ENCODE measurements around the gene HIVEP3.

Gene HIVEP3

DNA sequence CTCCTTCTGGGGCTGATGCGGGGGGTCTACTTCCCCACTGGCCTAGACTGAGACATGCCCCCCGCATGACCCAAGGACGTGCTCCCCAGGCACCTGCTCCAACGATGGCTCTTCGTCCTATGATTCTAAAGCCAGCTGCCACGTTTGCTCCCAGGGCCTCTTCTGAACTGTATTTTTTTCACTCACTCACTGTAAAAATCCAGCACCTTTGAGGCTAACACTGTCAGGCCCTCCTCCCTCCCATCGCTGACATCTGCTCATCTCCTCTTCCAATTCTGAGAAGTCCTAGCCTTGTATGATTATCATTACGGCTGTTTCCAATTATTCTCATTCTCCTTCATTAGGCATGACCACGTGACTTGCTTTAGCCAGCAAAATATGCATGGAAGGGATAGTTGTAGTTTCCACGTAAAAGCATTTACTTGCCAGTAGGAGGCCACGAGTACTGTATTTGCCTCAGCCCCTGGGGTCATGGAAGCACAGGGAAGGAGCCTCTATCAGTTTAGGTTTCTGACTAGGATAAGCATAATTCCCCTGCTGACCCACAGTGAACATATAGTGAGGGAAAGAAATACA, 415.1 kb downstream of the HIVEP3 start:
- H3K4me3 ChIP-seq (ENCODE audit: low read length) = no peak overlapping the region
- TF ChIP-seq, protein P1, sequence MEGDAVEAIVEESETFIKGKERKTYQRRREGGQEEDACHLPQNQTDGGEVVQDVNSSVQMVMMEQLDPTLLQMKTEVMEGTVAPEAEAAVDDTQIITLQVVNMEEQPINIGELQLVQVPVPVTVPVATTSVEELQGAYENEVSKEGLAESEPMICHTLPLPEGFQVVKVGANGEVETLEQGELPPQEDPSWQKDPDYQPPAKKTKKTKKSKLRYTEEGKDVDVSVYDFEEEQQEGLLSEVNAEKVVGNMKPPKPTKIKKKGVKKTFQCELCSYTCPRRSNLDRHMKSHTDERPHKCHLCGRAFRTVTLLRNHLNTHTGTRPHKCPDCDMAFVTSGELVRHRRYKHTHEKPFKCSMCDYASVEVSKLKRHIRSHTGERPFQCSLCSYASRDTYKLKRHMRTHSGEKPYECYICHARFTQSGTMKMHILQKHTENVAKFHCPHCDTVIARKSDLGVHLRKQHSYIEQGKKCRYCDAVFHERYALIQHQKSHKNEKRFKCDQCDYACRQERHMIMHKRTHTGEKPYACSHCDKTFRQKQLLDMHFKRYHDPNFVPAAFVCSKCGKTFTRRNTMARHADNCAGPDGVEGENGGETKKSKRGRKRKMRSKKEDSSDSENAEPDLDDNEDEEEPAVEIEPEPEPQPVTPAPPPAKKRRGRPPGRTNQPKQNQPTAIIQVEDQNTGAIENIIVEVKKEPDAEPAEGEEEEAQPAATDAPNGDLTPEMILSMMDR (IDR thresholded peaks at IDR 0.05; ENCODE audit: insufficient read depth, low read depth, low read length, missing control alignments) = no peak
- DNase-seq (ENCODE audit: low read depth) = no peak

DNA sequence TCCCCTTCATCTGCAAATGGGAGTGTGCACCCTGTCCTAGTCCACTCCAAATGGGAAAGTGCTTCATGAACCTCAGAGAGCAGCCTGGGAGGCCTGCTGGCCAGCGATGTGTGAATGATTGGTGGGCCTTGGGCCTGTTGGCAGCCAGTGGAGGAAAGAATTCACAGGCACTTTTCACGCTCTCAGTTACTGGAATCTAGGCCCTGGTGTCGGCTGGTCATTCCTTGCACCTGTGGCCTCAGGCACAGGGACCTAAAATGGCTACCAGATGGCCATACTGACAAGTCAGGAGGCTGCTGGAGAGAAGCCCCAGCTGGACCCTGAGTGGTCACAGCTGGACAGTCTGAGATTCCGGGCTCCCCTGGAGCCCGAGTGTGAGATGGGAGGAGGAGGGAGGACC, 415.8 kb downstream of the HIVEP3 start:
- TF ChIP-seq, protein P1 (IDR thresholded peaks at IDR 0.05; ENCODE audit: insufficient read depth, low read depth, low read length, missing control alignments) = no peak
- no peak for DNase-seq (ENCODE audit: low read depth)
- H3K4me3 ChIP-seq (ENCODE audit: low read length) = no peak overlapping the region

DNA sequence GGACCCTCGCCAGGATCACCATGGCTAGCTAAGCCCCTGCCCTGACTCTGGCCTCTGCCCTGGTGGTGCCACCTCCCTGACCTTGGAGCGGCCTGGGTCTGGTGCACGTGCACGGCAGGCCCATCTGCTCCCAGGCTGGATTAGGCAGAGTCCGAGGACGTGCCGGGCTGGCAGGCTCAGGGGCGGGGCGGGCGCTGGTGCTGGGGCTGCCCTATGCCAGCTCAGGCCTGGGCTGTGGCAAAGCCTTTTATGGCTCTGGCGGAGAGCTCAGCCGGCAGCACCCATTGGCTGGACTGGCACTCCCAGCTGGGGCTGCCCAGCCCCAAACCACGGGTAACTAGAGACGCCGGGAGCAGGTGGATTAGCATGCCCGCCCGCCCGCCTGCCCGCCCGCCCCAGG, 417.1 kb downstream of the HIVEP3 start:
- H3K4me3 ChIP-seq (ENCODE audit: low read length) = no peak overlapping the region
- TF ChIP-seq, protein P1 (IDR thresholded peaks at IDR 0.05; ENCODE audit: insufficient read depth, low read depth, low read length, missing control alignments) = no peak
- DNase-seq (ENCODE audit: low read depth) = peak; percentile 82

DNA sequence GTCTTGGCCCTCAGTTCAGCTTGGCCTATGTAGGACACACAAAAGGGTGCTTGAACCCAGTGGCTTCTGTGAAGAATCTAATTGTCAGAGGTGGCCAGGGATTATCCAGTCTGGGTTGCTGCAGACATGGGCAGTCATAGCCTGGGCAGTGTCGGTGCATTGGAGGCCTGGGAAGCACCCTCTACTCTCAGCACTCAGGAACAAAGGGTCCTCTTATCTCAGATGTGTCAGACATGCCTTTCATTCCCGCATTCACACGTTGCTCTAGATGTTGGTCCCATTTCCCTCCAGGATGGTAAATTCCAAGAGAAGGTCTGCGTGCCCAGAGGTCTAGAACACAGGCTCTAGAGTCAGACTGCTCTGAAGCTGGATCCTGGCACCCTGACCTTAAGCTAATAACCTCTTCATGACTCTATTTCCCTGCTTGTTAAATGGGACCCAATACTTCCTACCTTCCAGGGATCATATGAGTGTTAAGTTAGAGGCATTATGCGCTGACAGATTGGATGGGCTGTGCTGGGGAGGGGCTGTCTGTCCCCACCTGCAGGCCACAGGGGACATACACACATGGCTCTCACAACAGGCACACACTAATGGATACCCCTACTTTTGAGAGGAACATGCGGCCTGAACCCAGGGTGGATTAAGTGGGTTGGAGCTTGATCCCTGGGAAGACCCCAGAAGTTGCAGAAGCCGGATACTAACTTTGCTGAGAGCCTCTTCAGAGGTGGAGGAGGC, 417.8 kb downstream of the HIVEP3 start:
- TF ChIP-seq, protein P1 (IDR thresholded peaks at IDR 0.05; ENCODE audit: insufficient read depth, low read depth, low read length, missing control alignments) = no peak
- no peak overlapping the region for H3K4me3 ChIP-seq (ENCODE audit: low read length)
- DNase-seq (ENCODE audit: low read depth) = no peak

DNA sequence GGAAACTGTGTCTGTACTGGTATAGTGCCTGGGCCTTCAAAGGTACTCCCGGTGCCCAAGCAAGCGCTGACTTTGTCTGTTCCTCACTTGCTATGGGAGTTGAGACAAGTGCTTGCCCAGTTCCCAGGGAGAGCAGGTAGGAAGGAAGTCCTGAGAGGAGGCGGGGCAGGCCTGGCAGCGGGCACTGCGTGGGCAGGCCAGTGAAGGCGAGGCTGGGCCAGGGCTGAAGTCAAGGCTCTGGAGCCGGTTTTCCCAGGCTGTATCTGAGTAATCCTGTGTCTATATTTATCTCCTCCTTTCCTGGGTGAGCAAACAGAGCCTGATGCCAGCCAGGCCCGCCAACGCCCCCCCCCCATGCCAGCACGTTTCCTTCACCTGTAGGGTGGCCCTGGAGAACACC, 418.3 kb downstream of the HIVEP3 start:
- peak; percentile 98 for DNase-seq (ENCODE audit: low read depth)
- TF ChIP-seq, protein P1 (IDR thresholded peaks at IDR 0.05; ENCODE audit: insufficient read depth, low read depth, low read length, missing control alignments) = no peak
- H3K4me3 ChIP-seq (ENCODE audit: low read length) = no peak overlapping the region

DNA sequence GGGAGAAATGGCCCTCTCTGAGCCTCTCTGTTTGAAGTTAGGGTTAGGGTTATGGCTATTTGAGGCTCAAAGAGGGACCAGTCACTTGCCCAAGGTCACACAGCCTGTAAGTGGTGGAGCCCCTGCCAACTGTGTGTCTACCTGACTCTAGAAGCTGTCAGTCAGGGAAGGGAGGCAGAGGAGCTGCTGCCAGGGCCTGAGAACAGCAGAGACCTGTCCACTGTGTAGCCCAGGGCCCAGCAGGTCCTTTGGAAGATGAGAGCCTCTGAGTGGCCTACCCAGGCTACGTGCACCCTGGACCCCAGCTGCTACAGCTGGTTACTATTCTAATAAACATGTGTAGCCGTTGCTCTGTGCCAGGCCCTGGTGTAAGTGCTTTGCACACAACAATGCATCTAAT, 419.1 kb downstream of the HIVEP3 start:
- no peak for DNase-seq (ENCODE audit: low read depth)
- TF ChIP-seq, protein P1 (IDR thresholded peaks at IDR 0.05; ENCODE audit: insufficient read depth, low read depth, low read length, missing control alignments) = no peak
- H3K4me3 ChIP-seq (ENCODE audit: low read length) = no peak overlapping the region

DNA sequence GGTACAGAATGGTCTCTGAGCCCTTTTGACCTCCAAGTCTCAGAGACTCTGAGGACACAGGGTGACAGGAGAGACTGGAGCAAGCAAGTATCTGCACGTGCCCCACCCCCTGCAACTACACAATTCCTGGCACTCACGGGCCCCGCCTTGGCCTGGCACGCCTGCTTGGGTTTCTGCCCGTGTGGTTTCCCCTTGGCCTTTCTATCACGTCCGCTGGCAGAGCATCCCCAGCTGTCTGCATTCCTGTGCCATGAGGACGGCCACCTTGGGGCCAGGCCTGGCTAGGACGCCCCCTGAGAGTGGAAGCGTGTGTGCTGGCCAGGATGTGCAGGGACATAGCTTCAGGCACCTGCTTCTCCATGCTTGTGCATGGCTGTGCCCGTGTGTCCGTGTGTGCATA, 419.9 kb downstream of the HIVEP3 start:
- no peak overlapping the region for H3K4me3 ChIP-seq (ENCODE audit: low read length)
- peak; percentile 61 for DNase-seq (ENCODE audit: low read depth)
- TF ChIP-seq, protein P1 (IDR thresholded peaks at IDR 0.05; ENCODE audit: insufficient read depth, low read depth, low read length, missing control alignments) = no peak

Measured in epithelial cell of esophagus (primary cell).